Measurements from ENCODE around the gene DMAC2L. TPM values are rescaled to one million over a fixed set of nuclear protein-coding genes. Genes with fewer than 3 reads are reported as not detected.

Gene DMAC2L
- total and polyA plus RNA-seq, 10 of the 15 experiments (the other 5 are each of a cell fraction or from before 2014, with no cell fraction given), result 9.5 to 76.3 (median 28.2) TPM

- no peak overlapping the region for H3K4me3 ChIP-seq
- ATAC-seq, result no peak; the same call in 2 of the 3 replicates
- H3K36me3 ChIP-seq (ENCODE audit: control insufficient read depth in 2 of 2, insufficient read depth in 2 of 2, low read length in 1 of 2), result peaks cover 2 to 10% of the 10 kb centered on the region in 2 experiments; a peak in 2 of 4 replicates
- no peak overlapping the region for H2AFZ ChIP-seq (ENCODE audit: control insufficient read depth, low read depth, low read length)
- ChIA-PET SMC1A (ENCODE audit: uncharacterized antibody, unreplicated experiment) (interaction anchor here (1.2 to 1.6 kb wide), 2 partner anchors 15 to 176 kb away, joined by 4 to 6 read pairs; no protein-coding TSS in a partner anchor), RAD21 (ENCODE audit: unreplicated experiment) (interaction anchor here (0.6 kb wide), 2 partner anchors 80 to 441 kb away, joined by 4 read pairs; no protein-coding TSS in a partner anchor), CTCF (interaction anchor here (2.2 kb wide), 1 partner anchor 15 kb away, joined by 14 read pairs; no protein-coding TSS in a partner anchor), POLR2A (interaction anchor here (0.6 to 1.4 kb wide), 2 partner anchors 115 to 714 kb away, joined by 3 to 7 read pairs; no protein-coding TSS in a partner anchor)
- intact Hi-C loops (cut with micrococcal nuclease; ENCODE audit: unreplicated experiment) (no loop called here), in situ Hi-C loops (cut with MboI) (no loop called here)
- FAIRE-seq, result no peak
- WGBS (ENCODE audit: insufficient coverage, insufficient replicate concordance, low lambda C conversion rate, missing lambda C conversion rate), result 98% methylated on average over 7 of the region's 7 CpGs
- no peak overlapping the region for H3K9ac ChIP-seq (ENCODE audit: control insufficient read depth, insufficient read depth, low read length)
- no peaks in the 10 kb centered on the region for H4K20me1 ChIP-seq (ENCODE audit: control insufficient read depth, insufficient read depth)
- TF ChIP-seq GATAD2B (conservative IDR thresholded peaks at IDR 0.05; ENCODE audit: low read depth), result no peak
- no peak for TF ChIP-seq PAX8 (IDR thresholded peaks at IDR 0.05)
- no peak for TF ChIP-seq EGR1 (IDR thresholded peaks at IDR 0.05; ENCODE audit: borderline replicate concordance in 1 of 2, low read depth in 2 of 2, low read length in 2 of 2)
- no peak for TF ChIP-seq ZNF207 (IDR thresholded peaks at IDR 0.05; ENCODE audit: borderline replicate concordance)
- no peak for TF ChIP-seq ZZZ3 (IDR thresholded peaks at IDR 0.05; ENCODE audit: control insufficient read depth, insufficient read length, low read depth)
- no peak for TF ChIP-seq FOS (IDR thresholded peaks at IDR 0.05; ENCODE audit: borderline replicate concordance, extremely low read depth, insufficient read length)
- no peak for TF ChIP-seq NR2C1 (IDR thresholded peaks at IDR 0.05)
- TF ChIP-seq BACH1 (IDR thresholded peaks at IDR 0.05; ENCODE audit: borderline replicate concordance), result no peak
- TF ChIP-seq RAD21 (IDR thresholded peaks at IDR 0.05; ENCODE audit: insufficient read depth, low read depth, low read length), result no peak
- TF ChIP-seq BMI1 (IDR thresholded peaks at IDR 0.05; ENCODE audit: borderline replicate concordance), result no peak
- TF ChIP-seq ZNF274 (IDR thresholded peaks at IDR 0.05; ENCODE audit: insufficient read depth, insufficient read length), result no peak
- TF ChIP-seq ZNF687 (IDR thresholded peaks at IDR 0.05), result no peak
- peaks cover 5% of the 10 kb centered on the region for H3K4me1 ChIP-seq (ENCODE audit: control insufficient read depth, insufficient read depth, low read length)
- BruUV-seq (replicated peaks), result no TSS peak
- no peaks in the 10 kb centered on the region for H3K79me2 ChIP-seq (ENCODE audit: control insufficient read depth, insufficient read depth, low read length)
- DNase-seq (ENCODE audit: low read depth, low spot score), result no peak
- no peaks in the 10 kb centered on the region for H3K27me3 ChIP-seq (replicated peaks in 1 of 2; ENCODE audit: control insufficient read depth in 2 of 2, insufficient read depth in 2 of 2, low read length in 1 of 2)
- H3K9me3 ChIP-seq (replicated peaks; ENCODE audit: control insufficient read depth, insufficient read depth, low read length), result no peaks in the 10 kb centered on the region
- no peak overlapping the region for H3K27ac ChIP-seq (ENCODE audit: control insufficient read depth, insufficient read depth)
- H3K4me2 ChIP-seq (ENCODE audit: control insufficient read depth, insufficient read depth), result no peak overlapping the region
These were observed 23.3 kb downstream of the DMAC2L start for GRCh38 chr14:50335389-50335788.
